GM10266 (cell line): ENCODE measurements around the gene PTPRT.
"Not testable (repeated sequence)": the region's sequence is repeated elsewhere in the genome, so short reads cannot be mapped to it uniquely, and the experiment has no call there.

Experiments
- DNase-seq: peaks from one replicate; pipeline ENCODE4 v3.0.0; 2012; ENCODE audit errors: extremely low spot score
- TF ChIP-seq, protein P1 (sequence below): IDR thresholded peaks from 2 replicates; pipeline ENCODE4 v1.5.1; 2012; ENCODE audit warnings: mild to moderate bottlenecking, low read depth; ENCODE audit not compliant: control insufficient read depth, insufficient read depth; ENCODE audit errors: missing control alignments

Gene PTPRT

DNA sequence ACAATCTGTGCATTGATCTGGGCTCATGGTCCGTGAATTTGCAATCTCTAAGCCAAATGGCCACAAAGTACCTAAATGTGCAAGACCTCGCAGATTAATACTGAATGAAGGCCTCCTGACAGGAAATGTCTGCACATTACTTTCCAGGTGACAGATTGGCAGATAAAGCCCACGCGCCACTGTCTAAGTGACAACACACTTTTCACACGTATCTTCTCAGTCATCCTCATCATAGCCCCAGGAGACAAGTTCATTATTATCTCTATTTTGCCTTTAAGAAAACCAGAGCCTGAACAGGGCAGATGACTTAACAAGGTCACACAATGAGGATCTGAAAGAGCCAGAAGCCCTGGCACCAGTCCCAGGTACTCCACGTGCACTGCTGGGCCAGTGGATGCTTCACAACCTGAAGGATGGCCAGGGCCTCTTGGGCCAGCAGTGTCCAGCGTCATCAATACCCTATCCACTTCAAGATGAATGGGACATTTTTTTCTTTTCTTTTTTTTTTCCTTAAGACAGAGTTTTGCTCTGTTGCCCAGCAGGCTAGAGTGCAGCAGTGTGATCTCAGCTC is 266.3 kb downstream of the PTPRT start:
- no peak for DNase-seq
- TF ChIP-seq, protein P1, sequence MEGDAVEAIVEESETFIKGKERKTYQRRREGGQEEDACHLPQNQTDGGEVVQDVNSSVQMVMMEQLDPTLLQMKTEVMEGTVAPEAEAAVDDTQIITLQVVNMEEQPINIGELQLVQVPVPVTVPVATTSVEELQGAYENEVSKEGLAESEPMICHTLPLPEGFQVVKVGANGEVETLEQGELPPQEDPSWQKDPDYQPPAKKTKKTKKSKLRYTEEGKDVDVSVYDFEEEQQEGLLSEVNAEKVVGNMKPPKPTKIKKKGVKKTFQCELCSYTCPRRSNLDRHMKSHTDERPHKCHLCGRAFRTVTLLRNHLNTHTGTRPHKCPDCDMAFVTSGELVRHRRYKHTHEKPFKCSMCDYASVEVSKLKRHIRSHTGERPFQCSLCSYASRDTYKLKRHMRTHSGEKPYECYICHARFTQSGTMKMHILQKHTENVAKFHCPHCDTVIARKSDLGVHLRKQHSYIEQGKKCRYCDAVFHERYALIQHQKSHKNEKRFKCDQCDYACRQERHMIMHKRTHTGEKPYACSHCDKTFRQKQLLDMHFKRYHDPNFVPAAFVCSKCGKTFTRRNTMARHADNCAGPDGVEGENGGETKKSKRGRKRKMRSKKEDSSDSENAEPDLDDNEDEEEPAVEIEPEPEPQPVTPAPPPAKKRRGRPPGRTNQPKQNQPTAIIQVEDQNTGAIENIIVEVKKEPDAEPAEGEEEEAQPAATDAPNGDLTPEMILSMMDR, result no peak

DNA sequence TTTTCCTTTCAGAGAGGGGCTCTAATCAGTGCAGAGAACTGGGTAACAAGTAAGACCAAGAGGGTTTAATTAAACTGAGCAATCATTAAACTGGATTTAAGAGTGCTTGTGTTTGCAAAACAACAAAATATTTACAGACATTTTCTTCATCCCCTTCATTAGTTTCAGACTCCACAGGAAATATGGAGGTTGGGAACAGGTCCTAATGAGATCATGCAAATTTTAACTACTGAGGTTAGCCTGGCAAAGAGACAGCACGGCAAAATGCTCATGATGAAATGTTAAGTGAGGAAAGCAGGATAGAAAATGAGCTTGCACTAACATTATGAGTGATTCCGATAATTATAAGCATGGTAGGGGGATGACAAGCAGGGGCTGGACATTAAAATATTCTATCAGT is 268.9 kb downstream of the PTPRT start:
- DNase-seq, result no peak
- TF ChIP-seq, protein P1, result no peak

DNA sequence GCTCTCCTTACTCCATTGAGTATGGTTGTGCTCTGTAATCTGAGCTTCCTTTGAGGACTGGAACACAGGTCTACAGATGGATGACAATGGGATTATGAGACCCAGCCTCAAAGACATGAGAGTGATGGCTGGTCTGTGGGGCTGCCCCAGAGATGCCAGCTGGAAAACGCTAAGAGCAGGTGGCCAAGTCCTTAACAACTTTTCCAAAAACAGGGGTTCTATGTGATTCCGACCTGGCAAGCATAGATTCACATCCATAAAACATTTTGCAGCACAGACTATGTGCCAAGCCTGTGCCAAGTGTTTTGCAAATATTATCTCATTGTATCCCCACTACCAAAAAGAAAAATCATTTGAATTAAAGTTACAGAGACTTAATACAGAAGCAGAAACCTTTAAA is 270.4 kb downstream of the PTPRT start:
- DNase-seq, result no peak

DNA sequence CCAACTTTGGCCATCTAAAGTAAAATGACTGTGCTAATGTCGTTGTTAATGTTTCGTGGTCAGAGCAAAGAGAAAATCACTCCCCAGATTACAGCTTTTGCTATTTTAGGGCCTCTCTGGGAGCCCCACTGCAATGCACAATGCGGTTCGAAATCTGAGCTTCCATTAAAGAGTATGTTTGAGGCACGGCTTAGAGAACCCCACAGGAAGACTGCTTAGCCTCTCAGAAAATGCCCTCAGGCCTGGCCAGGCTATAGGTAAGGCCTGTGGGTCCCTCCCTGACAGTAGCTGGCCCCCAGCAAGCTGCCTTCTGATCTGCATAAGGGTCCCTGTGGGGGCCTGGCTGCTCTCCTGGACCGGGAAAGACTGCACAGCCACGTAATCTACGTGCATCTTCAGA is 274.6 kb downstream of the PTPRT start:
- TF ChIP-seq, protein P1, result no peak
- no peak for DNase-seq

More for the DNA sequence above, 270.4 kb downstream of the PTPRT start:
- TF ChIP-seq, protein P1, result no peak

DNA sequence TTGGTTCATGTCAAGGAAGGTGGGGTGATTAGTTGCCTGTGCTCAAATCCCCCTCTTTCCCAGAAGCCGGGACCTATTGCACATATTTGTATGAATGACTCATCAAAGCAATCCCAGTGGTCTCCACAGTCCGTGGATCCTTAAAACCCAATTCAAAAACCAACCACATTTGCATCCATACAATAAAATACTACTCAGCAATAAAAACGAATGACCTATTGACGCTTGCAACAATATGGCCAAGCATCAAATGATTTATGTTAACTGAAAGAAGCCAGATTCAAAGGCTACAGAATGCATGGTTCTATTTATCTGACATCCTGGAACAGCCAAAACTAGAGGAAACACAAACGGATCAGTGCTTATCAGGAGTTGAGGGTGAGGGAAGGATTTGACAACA is 275.4 kb downstream of the PTPRT start:
- DNase-seq, result no peak
- TF ChIP-seq, protein P1, result no peak

DNA sequence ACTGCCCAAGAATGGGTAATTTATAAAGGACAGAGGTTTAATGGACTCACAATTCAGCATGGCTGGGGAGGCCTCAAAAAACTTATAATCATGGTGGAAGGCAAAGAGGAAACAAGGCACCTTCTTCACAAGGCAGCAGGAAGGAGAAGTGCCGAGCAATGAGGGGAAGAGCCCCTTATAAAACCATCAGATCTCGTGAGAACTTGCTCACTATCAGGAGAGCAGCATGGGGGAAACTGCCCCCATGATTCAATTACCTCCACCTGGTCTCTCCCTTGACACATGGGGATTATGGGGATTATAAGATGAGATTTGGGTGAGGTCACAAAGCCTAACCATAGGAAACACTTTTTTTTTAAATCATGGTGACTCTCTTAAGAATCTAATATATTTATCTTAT is 278.9 kb downstream of the PTPRT start:
- not testable (repeated sequence) for DNase-seq

DNA sequence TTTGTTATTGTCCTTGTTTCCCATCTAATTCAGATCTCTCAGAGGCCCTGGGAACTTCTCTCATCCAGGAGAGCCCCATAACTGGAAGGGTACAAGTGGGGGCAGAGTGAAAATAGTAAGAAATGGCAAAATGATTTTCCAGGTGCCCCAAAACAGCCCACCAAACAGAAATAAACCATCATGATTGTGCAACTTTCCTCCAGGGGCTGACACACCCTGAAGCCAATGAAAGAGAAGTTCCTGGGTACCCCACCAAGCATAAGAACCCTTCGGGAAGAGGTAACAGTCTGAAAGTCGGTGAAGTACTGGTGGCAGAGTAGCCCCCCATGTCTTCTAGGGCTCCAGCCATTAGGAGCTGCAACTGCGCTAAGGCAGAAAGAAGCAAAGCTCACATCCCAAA is 282.0 kb downstream of the PTPRT start:
- TF ChIP-seq, protein P1, result no peak
- DNase-seq, result no peak

DNA sequence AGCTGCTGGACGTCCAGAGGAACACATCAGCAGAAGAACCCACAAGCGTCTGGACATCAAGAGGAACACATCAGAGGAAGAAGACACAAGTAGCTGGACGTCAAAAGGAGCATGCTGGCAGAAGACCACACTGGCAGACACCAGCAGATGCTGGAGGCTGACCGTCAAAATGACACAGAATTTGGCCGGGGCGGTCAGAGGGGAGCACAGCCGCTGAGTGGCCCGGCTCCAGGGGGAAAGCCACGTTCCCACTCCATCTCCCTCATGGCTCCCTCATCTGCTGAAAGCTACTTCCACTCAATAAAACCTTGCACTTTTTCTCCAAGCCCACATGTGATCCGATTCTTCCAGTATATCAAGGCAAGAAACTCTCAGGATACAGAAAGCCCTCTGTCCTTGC is 283.6 kb downstream of the PTPRT start:
- DNase-seq, result no peak
- TF ChIP-seq, protein P1, result no peak
